Measurements from ENCODE around the gene CNOT2. TPM values are rescaled to one million over a fixed set of nuclear protein-coding genes. Genes with fewer than 3 reads are reported as not detected.

The CNOT2 gene
- total RNA-seq, 1 experiment from 2014 or later = 82.9 TPM

DNA sequence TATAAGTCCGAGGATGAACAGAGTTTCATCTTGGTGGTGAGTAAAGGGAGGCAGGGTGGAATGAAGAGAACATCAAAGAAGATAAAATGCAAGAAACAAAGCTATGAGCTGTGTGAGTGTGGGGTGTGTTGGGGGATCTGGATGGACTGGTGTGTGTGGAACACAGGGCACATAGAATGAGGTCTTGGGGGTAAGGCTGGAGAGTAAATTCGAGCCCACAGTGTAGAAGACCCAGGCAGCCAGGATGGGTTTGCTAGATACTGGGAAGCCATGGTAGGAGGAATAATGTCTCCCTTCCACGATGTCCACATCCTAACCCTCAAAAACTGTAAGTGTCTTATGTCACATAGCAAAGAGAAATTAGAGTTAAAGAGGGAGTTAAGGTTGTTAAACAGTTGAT lies 129.6 kb downstream of the CNOT2 start:
- no CpG with 5 or more reads among the region's 3 CpGs for WGBS (ENCODE audit: extremely low coverage, insufficient read length, low lambda C conversion rate)
- H3T11ph ChIP-seq (ENCODE audit: low read length) = no peak overlapping the region
- no peak overlapping the region for H2AFZ ChIP-seq (ENCODE audit: low read length)
- no peak overlapping the region for H2BK12ac ChIP-seq (ENCODE audit: insufficient read length, low read depth, low read length)
- Mint-ChIP-seq H3K4me3 (no peak overlapping the region), H3K27me3 (ENCODE audit: low read depth) (no peaks in the 10 kb centered on the region), H3K9me3 (peaks cover 0 to 5% of the 10 kb centered on the region in 2 experiments; a peak in 2 of 5 replicates), H3K4me1 (peaks cover 6 to 8% of the 10 kb centered on the region in 2 experiments; a peak in 3 of 4 replicates), H3K27ac (no peak overlapping the region), H3K36me3 (ENCODE audit: insufficient read depth in 1 of 3, low read depth in 3 of 3) (peaks cover 16 to 38% (median 24%) of the 10 kb centered on the region in 3 experiments)
- H4K8ac ChIP-seq (replicated peaks; ENCODE audit: insufficient read length, low read depth, low read length) = no peak overlapping the region
- no peak overlapping the region for H4K91ac ChIP-seq (ENCODE audit: insufficient read length, low read depth, low read length)
- H3K27ac ChIP-seq (ENCODE audit: insufficient read length, low read depth, low read length) = no peak overlapping the region
- no peak overlapping the region for H3K14ac ChIP-seq (ENCODE audit: insufficient read depth, low read length)
- H3K4me2 ChIP-seq (ENCODE audit: insufficient read depth, insufficient read length, low read length) = no peak overlapping the region
- no peaks in the 10 kb centered on the region for H3K4me1 ChIP-seq (ENCODE audit: insufficient read depth, low read length)
- H4K20me1 ChIP-seq (ENCODE audit: control insufficient read depth, insufficient read depth, insufficient read length) = no peaks in the 10 kb centered on the region
- no peaks in the 10 kb centered on the region for H3K79me1 ChIP-seq (ENCODE audit: insufficient read depth, low read depth, low read length, poor library complexity, severe bottlenecking)
- H3K18ac ChIP-seq (ENCODE audit: insufficient read length, low read depth, low read length) = no peak overlapping the region
- H2BK5ac ChIP-seq (ENCODE audit: insufficient read length, low read length) = no peak overlapping the region
- H3K56ac ChIP-seq (ENCODE audit: insufficient read length, low read depth, low read length) = no peak overlapping the region
- H3K23me2 ChIP-seq (ENCODE audit: insufficient read length, low read depth, low read length, poor library complexity, severe bottlenecking) = peaks cover under 1% of the 10 kb centered on the region
- H3K9me3 ChIP-seq (ENCODE audit: control insufficient read depth, low read depth, low read length) = no peaks in the 10 kb centered on the region
- no peak for DNase-seq
- no peak overlapping the region for H3K23ac ChIP-seq (ENCODE audit: insufficient read length, low read depth, low read length)
- no peak overlapping the region for H2BK120ac ChIP-seq (ENCODE audit: low read depth, low read length, poor library complexity, severe bottlenecking)
- H3K9ac ChIP-seq (ENCODE audit: extremely low read depth, insufficient read length, low read length) = no peak overlapping the region
- peaks cover 2% of the 10 kb centered on the region; the same call in 1 of the 2 replicates for H3K79me2 ChIP-seq (ENCODE audit: insufficient read depth, low read length)
- H3K4ac ChIP-seq (ENCODE audit: low read depth, low read length) = no peak overlapping the region
- no peak overlapping the region for H2BK20ac ChIP-seq (ENCODE audit: low read depth, low read length, poor library complexity, severe bottlenecking)
- TF ChIP-seq, protein P1, sequence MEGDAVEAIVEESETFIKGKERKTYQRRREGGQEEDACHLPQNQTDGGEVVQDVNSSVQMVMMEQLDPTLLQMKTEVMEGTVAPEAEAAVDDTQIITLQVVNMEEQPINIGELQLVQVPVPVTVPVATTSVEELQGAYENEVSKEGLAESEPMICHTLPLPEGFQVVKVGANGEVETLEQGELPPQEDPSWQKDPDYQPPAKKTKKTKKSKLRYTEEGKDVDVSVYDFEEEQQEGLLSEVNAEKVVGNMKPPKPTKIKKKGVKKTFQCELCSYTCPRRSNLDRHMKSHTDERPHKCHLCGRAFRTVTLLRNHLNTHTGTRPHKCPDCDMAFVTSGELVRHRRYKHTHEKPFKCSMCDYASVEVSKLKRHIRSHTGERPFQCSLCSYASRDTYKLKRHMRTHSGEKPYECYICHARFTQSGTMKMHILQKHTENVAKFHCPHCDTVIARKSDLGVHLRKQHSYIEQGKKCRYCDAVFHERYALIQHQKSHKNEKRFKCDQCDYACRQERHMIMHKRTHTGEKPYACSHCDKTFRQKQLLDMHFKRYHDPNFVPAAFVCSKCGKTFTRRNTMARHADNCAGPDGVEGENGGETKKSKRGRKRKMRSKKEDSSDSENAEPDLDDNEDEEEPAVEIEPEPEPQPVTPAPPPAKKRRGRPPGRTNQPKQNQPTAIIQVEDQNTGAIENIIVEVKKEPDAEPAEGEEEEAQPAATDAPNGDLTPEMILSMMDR (conservative IDR thresholded peaks at IDR 0.05) = no peak
- no peaks in the 10 kb centered on the region for H3K27me3 ChIP-seq (ENCODE audit: insufficient read depth, low read length)
- no peak overlapping the region for H4K5ac ChIP-seq (ENCODE audit: insufficient read length, low read depth, low read length)
- H2AK5ac ChIP-seq (ENCODE audit: insufficient read length, low read length) = peak overlapping the region; percentile 8
- no peak overlapping the region for H2BK15ac ChIP-seq (ENCODE audit: low read depth, low read length)

All from H9 (cell line).